ELF-1 (cell line): ENCODE results near the gene NPAS3.

ENCODE experiments used
- DNase-seq: peaks from one replicate; pipeline ENCODE4 v3.0.0-alpha.2; 2016; ENCODE audit warnings: low read depth, low spot score

NPAS3 gene

DNA sequence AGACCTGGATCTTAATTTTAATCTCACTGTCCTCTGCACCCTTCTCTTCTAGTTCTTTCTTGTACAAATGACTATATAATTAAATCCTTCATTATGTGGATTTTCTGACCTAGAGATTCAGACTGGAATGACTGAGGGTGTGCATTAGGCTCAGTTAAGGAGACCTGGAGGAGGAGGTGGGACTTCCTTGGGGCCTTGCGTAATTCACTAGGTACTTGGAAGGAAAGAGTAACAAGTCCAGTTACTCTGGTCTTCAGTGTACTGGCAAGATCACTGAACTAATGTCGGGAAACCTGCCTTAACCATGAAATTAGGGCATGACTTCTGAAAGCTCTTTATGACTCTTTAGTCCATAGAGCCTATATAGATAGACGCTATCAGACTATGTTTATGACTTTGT is 570.8 kb downstream of the NPAS3 start:
- DNase-seq = no peak

- DNase-seq = no peak
These were observed 571.4 kb downstream of the NPAS3 start for GRCh38 chr14:33510063-33510481.

- DNase-seq = no peak
These were observed 572.3 kb downstream of the NPAS3 start for GRCh38 chr14:33510991-33511390.

- no peak for DNase-seq
These were observed 573.4 kb downstream of the NPAS3 start for GRCh38 chr14:33511851-33512640.

- DNase-seq = no peak
These were observed 576.8 kb downstream of the NPAS3 start for GRCh38 chr14:33515441-33515840.

DNA sequence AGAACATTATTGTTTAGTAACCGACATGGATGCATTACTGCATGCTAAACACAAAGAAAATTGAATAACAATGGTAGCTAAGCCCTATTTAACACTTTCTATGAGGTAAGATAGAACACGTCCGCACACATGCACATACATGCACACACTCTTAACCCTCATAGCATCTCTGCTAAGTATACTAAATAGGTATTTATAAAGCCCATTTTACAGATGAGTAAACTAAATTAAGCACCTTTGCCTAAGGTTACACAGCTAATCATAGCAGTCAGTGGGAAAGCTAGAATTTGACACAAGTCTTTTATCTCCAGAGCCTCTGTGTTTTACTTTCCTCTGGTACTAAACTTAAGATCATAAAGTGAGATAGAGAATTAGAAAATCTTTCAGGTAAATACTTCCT is 577.2 kb downstream of the NPAS3 start:
- no peak for DNase-seq

DNA sequence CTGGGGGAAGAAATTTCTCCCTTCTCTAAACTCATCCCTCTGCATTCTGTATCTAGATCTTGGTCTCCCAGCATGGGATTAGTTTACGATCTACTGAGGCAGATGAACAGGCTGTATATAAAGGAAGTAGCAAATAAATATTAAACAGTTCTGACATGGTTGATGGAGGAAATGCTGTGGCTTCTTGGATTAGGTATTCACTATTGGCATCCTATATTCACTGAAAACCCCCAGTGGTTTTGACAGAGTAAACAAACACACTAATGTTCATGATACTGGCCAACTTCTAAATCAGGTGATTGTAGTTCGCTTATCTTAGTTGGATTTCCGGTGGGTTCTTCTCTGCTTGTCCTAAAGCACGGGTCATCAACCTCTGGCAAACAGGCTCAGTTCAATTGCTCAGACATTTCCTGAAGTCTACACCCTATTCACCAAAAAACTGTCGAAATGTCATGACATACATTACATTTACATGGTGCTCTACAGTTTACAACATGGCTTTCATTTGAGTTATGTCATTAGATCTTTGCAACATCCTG is 578.3 kb downstream of the NPAS3 start:
- DNase-seq = no peak

DNA sequence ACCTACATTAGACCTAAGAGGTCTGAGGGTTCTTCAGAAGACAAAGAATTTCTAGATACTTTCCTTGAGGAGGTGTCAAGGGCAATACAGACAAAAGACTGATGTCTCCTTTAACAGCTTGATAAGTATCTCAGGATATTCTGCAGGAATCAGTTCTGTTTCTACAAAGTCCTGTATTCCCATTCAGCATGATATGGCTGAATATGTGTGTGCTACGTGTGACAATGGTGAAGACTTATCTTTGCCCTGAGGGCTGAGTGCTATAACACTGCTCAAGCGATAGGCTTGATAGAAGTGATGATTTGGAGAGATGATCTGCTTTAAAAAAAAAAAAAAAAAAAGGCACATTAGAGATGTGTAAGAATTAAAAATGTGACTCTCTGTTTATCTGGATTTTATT is 582.5 kb downstream of the NPAS3 start:
- DNase-seq = no peak

DNA sequence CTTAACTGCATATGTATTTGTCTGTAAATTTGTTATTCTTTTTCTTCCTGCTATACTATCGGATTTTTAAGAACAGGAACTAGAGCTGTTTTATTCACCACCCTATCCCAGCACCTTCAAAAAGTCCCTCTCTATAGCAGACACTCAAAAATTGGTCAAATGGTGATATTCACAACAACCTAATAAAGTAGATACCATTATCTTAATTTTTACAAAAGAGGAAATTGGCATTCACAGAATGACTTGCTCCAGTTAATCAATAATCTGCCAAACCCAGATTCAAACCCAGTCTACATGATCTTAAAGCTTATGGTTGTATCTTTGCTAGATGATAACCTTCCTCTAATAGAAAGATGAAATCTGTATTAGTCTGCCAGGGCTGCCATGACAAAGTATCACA is 585.6 kb downstream of the NPAS3 start:
- DNase-seq = no peak

DNA sequence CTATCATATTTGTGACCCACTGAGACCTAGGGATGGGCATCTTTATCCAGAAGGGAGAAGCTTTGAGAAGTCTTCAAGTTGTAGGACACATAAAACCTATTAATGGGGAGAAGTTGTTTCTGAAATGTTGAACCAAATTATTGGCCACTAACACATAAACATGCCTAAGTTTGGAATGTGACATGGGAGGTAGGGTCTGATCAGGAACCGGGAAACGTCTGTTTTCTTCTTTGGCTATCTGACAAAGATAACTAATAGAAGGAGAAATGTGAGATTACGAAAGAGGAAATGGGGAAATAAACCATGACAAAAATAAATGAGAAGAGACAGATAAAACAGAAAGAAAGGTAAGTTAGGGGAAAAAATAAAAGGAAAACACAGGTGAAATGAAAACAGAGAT is 586.9 kb downstream of the NPAS3 start:
- DNase-seq = no peak

- no peak for DNase-seq
These were observed 588.5 kb downstream of the NPAS3 start for GRCh38 chr14:33527023-33527634.

DNA sequence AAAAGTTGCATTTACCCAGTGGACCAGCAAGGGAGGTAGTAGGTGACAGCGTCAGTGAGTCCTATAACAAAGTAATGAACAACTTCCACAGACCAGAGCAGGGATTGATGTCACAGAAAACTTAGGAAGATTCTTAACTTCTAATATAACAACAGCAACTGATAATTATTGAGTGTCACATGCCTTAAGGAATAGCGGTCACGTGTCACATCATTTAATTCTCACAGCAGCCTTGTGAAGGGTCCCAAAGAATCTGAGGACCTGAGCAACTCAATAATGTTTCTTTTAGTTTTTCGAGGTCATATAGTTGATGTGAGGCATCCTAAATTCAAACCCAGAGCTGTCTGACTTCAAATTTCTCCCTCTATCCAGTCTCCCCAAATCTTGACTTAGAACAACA is 590.0 kb downstream of the NPAS3 start:
- no peak for DNase-seq

GRCh38 chr14:33529787-33530757 is 591.4 kb downstream of the NPAS3 start:
- DNase-seq = no peak

GRCh38 chr14:33532553-33532952 is 593.9 kb downstream of the NPAS3 start:
- DNase-seq = no peak

- no peak for DNase-seq
These were observed 595.4 kb downstream of the NPAS3 start for GRCh38 chr14:33534104-33534503.

GRCh38 chr14:33534632-33535031 is 596.0 kb downstream of the NPAS3 start:
- DNase-seq = no peak

DNA sequence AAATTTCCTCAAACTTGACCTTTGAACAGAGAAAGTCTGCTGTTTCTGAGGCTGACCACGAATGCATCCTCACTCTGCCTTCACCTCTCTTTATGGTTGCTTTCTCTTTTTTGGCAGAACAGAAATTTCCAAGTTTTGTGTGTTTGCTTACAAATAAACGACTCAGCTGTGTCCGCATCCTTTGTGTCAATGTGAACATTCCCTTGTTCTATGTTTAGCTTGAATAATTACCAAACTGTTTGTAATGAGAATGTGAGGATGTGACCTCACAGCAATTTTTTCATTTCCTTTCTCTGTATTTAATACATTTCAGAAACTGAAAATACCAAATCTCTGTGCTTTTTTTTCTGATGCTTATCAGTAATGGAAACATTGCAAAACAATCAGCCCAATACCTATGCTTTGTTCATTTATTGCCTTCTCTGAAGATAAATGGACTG is 601.3 kb downstream of the NPAS3 start:
- DNase-seq = no peak

GRCh38 chr14:33541171-33541570 is 602.5 kb downstream of the NPAS3 start:
- no peak for DNase-seq

DNA sequence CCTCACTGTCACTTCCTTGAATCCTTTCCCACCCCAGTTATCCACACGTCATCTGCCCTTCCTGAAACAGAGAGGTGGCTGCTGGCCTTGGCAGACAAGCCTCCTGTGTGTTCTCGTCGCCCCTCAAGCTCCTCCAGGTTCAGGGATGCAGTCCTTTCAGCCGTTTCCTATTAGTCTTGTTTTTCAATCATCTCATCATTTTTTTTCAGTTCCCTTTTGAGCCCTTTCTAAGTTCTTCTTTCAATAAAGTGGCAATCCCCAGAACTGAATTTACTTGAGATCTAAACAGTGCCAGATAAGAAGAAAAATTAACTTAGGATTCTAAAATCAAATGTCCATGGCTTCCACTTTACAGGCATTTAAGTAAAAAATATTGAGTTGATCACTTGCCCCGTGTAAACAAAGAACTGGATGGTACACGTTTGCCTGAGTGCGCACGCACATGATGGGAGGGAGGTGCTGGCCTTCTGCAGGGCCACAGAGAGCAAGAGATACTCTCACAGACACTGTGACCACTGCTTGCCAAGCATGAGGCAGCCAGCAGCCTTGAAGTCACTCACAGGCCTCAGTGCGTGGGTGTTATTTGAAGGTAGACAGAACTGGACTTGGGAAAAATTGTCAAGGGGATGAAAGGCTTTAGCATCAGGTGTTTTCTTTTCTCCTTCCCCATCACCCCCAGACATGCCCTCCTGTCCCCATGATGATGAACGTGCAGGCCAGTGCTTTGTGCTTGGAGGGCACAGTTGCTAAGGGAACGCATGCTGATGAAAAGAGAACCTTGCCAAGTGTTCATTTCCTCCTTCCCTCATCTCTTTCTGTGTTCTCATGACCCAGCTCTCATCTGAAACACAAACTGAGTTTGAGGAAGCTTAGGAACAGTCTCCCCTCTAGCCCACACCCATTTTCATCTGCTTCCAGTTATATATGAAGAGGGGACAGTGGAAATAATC is 603.9 kb downstream of the NPAS3 start:
- DNase-seq = no peak

DNA sequence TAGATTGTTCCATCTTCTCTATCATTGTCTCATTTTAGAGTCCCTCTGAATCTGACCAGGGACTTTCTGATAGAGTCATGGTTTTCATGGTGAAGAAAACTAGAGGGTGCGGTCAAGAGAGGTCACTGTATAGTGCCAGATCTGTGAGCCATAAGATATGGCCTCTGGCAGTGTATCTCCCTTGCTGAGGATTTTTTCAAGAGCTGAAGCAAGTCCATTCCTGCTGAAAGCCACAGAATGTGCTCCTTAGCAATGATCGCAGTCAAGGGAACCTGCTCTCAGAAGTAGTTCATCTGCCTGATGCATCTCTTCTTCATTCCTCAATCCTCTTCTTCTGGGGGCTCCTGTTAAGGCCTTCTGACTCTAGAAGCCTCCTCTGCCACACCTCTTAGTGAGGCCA is 607.0 kb downstream of the NPAS3 start:
- no peak for DNase-seq

DNA sequence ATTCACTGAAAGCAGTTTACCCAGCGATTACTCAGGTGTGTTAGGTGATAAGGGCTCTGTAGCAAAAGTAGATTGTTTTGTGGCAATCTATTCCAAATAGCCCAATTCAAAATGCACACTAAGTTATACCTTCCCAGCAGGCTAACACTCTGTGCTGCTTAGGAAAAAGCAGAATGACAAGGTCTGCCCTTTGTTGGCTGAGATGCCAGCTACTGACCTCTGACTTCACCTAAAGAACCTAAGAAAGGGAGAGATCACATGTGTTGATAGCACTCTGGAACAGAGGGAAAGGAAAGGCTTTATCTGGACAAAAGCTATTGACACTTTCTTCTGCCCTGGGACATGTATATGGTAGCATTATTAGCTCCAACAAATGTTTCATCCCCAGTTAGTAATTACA is 609.9 kb downstream of the NPAS3 start:
- DNase-seq = no peak
